Endodermal cell (in vitro differentiated cells): ENCODE results near the gene TTF2. TPM values are rescaled to one million over a fixed set of nuclear protein-coding genes. Genes with fewer than 3 reads are reported as not detected.

Experiments
- DNase-seq: peaks from one replicate; pipeline ENCODE4 v3.0.0-alpha.2; 2017
- H3K27ac ChIP-seq: 2 replicates; pipeline ENCODE4 v1.5.1; 2013; ENCODE audit warnings: mild to moderate bottlenecking, low read depth, low read length, moderate library complexity
- H3K27me3 ChIP-seq: 2 replicates; pipeline ENCODE4 v1.6.1; 2013; ENCODE audit warnings: mild to moderate bottlenecking, low read length, moderate library complexity; ENCODE audit not compliant: insufficient read depth, control insufficient read depth, poor library complexity, severe bottlenecking
- H3K36me3 ChIP-seq: 2 replicates; pipeline ENCODE4 v1.7.0; 2013; ENCODE audit warnings: mild to moderate bottlenecking, low read length, moderate library complexity; ENCODE audit not compliant: control insufficient read depth, insufficient read depth
- H3K4me1 ChIP-seq: one replicate; pipeline ENCODE4 v1.7.0; 2013; ENCODE audit warnings: low read length; ENCODE audit not compliant: control insufficient read depth, insufficient read depth
- H3K4me3 ChIP-seq: 2 replicates; pipeline ENCODE4 v1.5.1; 2013; ENCODE audit warnings: mild to moderate bottlenecking, low read length, moderate library complexity
- H3K9ac ChIP-seq: 2 replicates; pipeline ENCODE4 v1.6.1; 2013; ENCODE audit warnings: mild to moderate bottlenecking, low read length, moderate library complexity; ENCODE audit not compliant: poor library complexity, severe bottlenecking; ENCODE audit errors: extremely low read depth
- H3K9me3 ChIP-seq: 2 replicates; pipeline ENCODE4 v1.6.1; 2013; ENCODE audit warnings: mild to moderate bottlenecking, low read length, moderate library complexity; ENCODE audit not compliant: control insufficient read depth
- H3K27ac Mint-ChIP-seq: 2 replicates; pipeline ENCODE4 v1.8.0; 2020; ENCODE audit warnings: mixed read lengths
- H3K27me3 Mint-ChIP-seq: 2 replicates; pipeline ENCODE4 v1.8.0; 2021; ENCODE audit warnings: mild to moderate bottlenecking, mixed read lengths; ENCODE audit not compliant: insufficient read depth
- H3K36me3 Mint-ChIP-seq: 2 replicates; pipeline ENCODE4 v1.8.0; 2020; ENCODE audit warnings: low read depth, mixed read lengths
- H3K4me1 Mint-ChIP-seq: 2 replicates; pipeline ENCODE4 v1.8.0; 2020; ENCODE audit warnings: mixed read lengths
- H3K4me3 Mint-ChIP-seq: 2 replicates; pipeline ENCODE4 v1.8.0; 2020; ENCODE audit warnings: mild to moderate bottlenecking, moderate library complexity, mixed read lengths
- H3K9me3 Mint-ChIP-seq: 2 replicates; pipeline ENCODE4 v1.8.0; 2020; ENCODE audit warnings: mild to moderate bottlenecking, mixed read lengths
- CTCF ChIP-seq: fragments of 200-600 bp; sonication (generic); conservative IDR thresholded peaks from 2 replicates; pipeline ENCODE4 v1.5.0; 2021; ENCODE audit warnings: antibody characterized with exemption, mild to moderate bottlenecking
- WGBS, 2 experiments: methylation state at CpG; one replicate each; pipeline versions ENCODE4 v1.1.5 to v1.1.7; 2013; ENCODE audit warnings: missing lambda C conversion rate in 2 of 2, mixed read lengths in 1 of 2; ENCODE audit not compliant: insufficient coverage in 1 of 2, insufficient read length in 1 of 2; 5-methylcytosine and 5-hydroxymethylcytosine counted together
- total RNA-seq, 2 donors: library from RNA; stranded (reverse); fragmentation: NEBNext Ultra II Directional in 1 of 2; extraction: Animal tissue kit (Norgen Biotek cat#: 25700) in 1 of 2; gene quantifications; 2 replicates in 1 of 2; 3 replicates in 1 of 2; pipeline ENCODE4 v1.2.1, GENCODE V29; 2021

Gene TTF2
- total RNA-seq, 2 donors from 2014 or later = 70.9 to 71.9 TPM

GRCh38 chr1:117143871-117144270, 83.7 kb downstream of the TTF2 start:
- no peak overlapping the region for H3K4me3 ChIP-seq
- WGBS, 2 experiments = 91 to 100% methylated on average over 1 to 3 of the region's 3 CpGs
- H3K4me1 ChIP-seq = peaks cover 2% of the 10 kb centered on the region
- no peak for TF ChIP-seq CTCF
- Mint-ChIP-seq H3K36me3 (no peaks in the 10 kb centered on the region), H3K9me3 (no peaks in the 10 kb centered on the region), H3K4me1 (peaks cover 27% of the 10 kb centered on the region), H3K27ac (no peak overlapping the region), H3K4me3 (no peak overlapping the region), H3K27me3 (no peaks in the 10 kb centered on the region)
- H3K36me3 ChIP-seq = no peaks in the 10 kb centered on the region
- no peak for DNase-seq
- H3K27ac ChIP-seq = no peak overlapping the region
- no peaks in the 10 kb centered on the region for H3K9me3 ChIP-seq
- H3K27me3 ChIP-seq = no peaks in the 10 kb centered on the region
- no peak overlapping the region for H3K9ac ChIP-seq

- no peak for TF ChIP-seq CTCF
- H3K27me3 Mint-ChIP-seq = no peaks in the 10 kb centered on the region
- H3K27ac ChIP-seq = peak overlapping the region; percentile 15
- no peak for DNase-seq
- no peaks in the 10 kb centered on the region for H3K36me3 ChIP-seq
- H3K4me1 ChIP-seq = peaks cover 2% of the 10 kb centered on the region
- WGBS, 2 experiments = 95 to 100% methylated on average over 1 to 2 of the region's 2 CpGs
- H3K4me1 Mint-ChIP-seq = peaks cover 27% of the 10 kb centered on the region
- H3K27ac Mint-ChIP-seq = no peak overlapping the region
- no peak overlapping the region for H3K4me3 Mint-ChIP-seq
- H3K36me3 Mint-ChIP-seq = no peaks in the 10 kb centered on the region
- no peaks in the 10 kb centered on the region for H3K27me3 ChIP-seq
- H3K4me3 ChIP-seq = no peak overlapping the region
- peaks cover 1% of the 10 kb centered on the region for H3K9me3 ChIP-seq
- no peak overlapping the region for H3K9ac ChIP-seq
- H3K9me3 Mint-ChIP-seq = peaks cover 2% of the 10 kb centered on the region
Measured at GRCh38 chr1:117146072-117146471, 85.9 kb downstream of the TTF2 start.

GRCh38 chr1:117146575-117147340, 86.6 kb downstream of the TTF2 start:
- H3K9ac ChIP-seq = no peak overlapping the region

More at GRCh38 chr1:117146575-117147340, 86.6 kb downstream of the TTF2 start:
- Mint-ChIP-seq H3K4me1 (peaks cover 22% of the 10 kb centered on the region), H3K9me3 (peaks cover 9% of the 10 kb centered on the region), H3K36me3 (no peaks in the 10 kb centered on the region), H3K27me3 (no peaks in the 10 kb centered on the region), H3K27ac (no peak overlapping the region), H3K4me3 (no peak overlapping the region)
- peak; percentile 62 for DNase-seq
- Histone ChIP-seq H3K27ac (no peak overlapping the region), H3K4me1 (no peaks in the 10 kb centered on the region), H3K9me3 (peaks cover 8% of the 10 kb centered on the region), H3K36me3 (no peaks in the 10 kb centered on the region), H3K27me3 (no peaks in the 10 kb centered on the region), H3K4me3 (no peak overlapping the region)
- 89 to 95% methylated on average over 6 to 8 of the region's 8 CpGs for WGBS, 2 experiments
- TF ChIP-seq CTCF = no peak
